Mesenchymal stem cell (in vitro differentiated cells and primary cell): ENCODE measurements around the gene SLC25A13.

ENCODE experiments used
- DNase-seq: peaks from one replicate; pipeline ENCODE4 v3.0.0-alpha.2; 2013
- H2AFZ ChIP-seq: one replicate; pipeline ENCODE4 v1.6.1; 2013; ENCODE audit warnings: low read depth, mild to moderate bottlenecking, control low read depth, inconsistent platforms, low read length, moderate library complexity
- H2AK5ac ChIP-seq: 2 replicates; pipeline ENCODE4 v1.6.1; 2013; ENCODE audit warnings: low read length, moderate library complexity, mild to moderate bottlenecking, inconsistent platforms; ENCODE audit not compliant: severe bottlenecking
- H2BK120ac ChIP-seq: one replicate; pipeline ENCODE4 v1.6.1; 2013; ENCODE audit warnings: low read depth, mild to moderate bottlenecking, inconsistent platforms, low read length, moderate library complexity
- H2BK12ac ChIP-seq, 2 experiments: one replicate each; pipeline ENCODE4 v1.6.1; 2013; ENCODE audit warnings: inconsistent platforms in 2 of 2, low read length in 2 of 2, mild to moderate bottlenecking in 2 of 2, moderate library complexity in 2 of 2, control low read depth in 1 of 2
- H2BK15ac ChIP-seq: one replicate; pipeline ENCODE4 v1.6.1; 2013; ENCODE audit warnings: mild to moderate bottlenecking, low read depth, inconsistent platforms; ENCODE audit not compliant: poor library complexity, severe bottlenecking
- H2BK5ac ChIP-seq: 2 replicates; pipeline ENCODE4 v1.6.1; 2013; ENCODE audit warnings: low read depth, mild to moderate bottlenecking, low read length, control low read depth, inconsistent platforms; ENCODE audit not compliant: poor library complexity, severe bottlenecking
- H3K14ac ChIP-seq, 2 experiments: one replicate each; pipeline ENCODE4 v1.6.1; 2013; ENCODE audit warnings: inconsistent platforms in 2 of 2, low read length in 2 of 2, control low read depth in 1 of 2, mild to moderate bottlenecking in 1 of 2, moderate library complexity in 1 of 2
- H3K18ac ChIP-seq, 2 experiments: one replicate each; pipeline ENCODE4 v1.6.1; 2013; ENCODE audit warnings: inconsistent platforms in 2 of 2, low read length in 2 of 2, control low read depth in 1 of 2, low read depth in 1 of 2, mild to moderate bottlenecking in 1 of 2
- H3K23ac ChIP-seq, 2 experiments: one replicate each; pipeline ENCODE4 v1.6.1; 2013; ENCODE audit warnings: inconsistent platforms in 2 of 2, low read length in 2 of 2, mild to moderate bottlenecking in 2 of 2, moderate library complexity in 2 of 2, control low read depth in 1 of 2
- H3K27ac ChIP-seq: 2 replicates; pipeline ENCODE4 v1.5.1; 2013; ENCODE audit warnings: mild to moderate bottlenecking, moderate library complexity, low read length, control low read depth, inconsistent platforms; ENCODE audit not compliant: poor library complexity, severe bottlenecking
- H3K27me3 ChIP-seq, 2 experiments: 2 replicates each; pipeline versions ENCODE4 v1.6.1 to v1.7.0; 2013; ENCODE audit warnings: low read length in 2 of 2, mild to moderate bottlenecking in 2 of 2, moderate library complexity in 2 of 2, control low read depth in 1 of 2, inconsistent platforms in 1 of 2; ENCODE audit not compliant: control insufficient read depth in 1 of 2, insufficient read depth in 1 of 2
- H3K36me3 ChIP-seq, 2 experiments: 2 replicates each; pipeline versions ENCODE4 v1.6.1 to v1.7.0; 2013; ENCODE audit warnings: low read length in 2 of 2, control low read depth in 1 of 2, inconsistent platforms in 1 of 2, low read depth in 1 of 2, mild to moderate bottlenecking in 1 of 2; ENCODE audit not compliant: insufficient read depth in 2 of 2, control insufficient read depth in 1 of 2
- H3K4ac ChIP-seq, 2 experiments: one replicate each; pipeline ENCODE4 v1.6.1; 2013; ENCODE audit warnings: inconsistent platforms in 2 of 2, low read length in 2 of 2, mild to moderate bottlenecking in 2 of 2, moderate library complexity in 2 of 2, control low read depth in 1 of 2, low read depth in 1 of 2
- H3K4me1 ChIP-seq: 2 replicates; pipeline ENCODE4 v1.6.1; 2013; ENCODE audit warnings: low read depth, low read length, control low read depth; ENCODE audit not compliant: control insufficient read depth, insufficient read depth
- H3K4me2 ChIP-seq: 2 replicates; pipeline ENCODE4 v1.6.1; 2013; ENCODE audit warnings: low read length, mild to moderate bottlenecking, inconsistent platforms; ENCODE audit not compliant: poor library complexity, severe bottlenecking
- H3K4me3 ChIP-seq, 2 experiments: 2 replicates each; pipeline versions ENCODE4 v1.5.1 to v1.7.0; 2013; ENCODE audit warnings: low read length in 2 of 2, mild to moderate bottlenecking in 2 of 2, control low read depth in 1 of 2, low read depth in 1 of 2; ENCODE audit not compliant: insufficient read depth in 1 of 2
- H3K79me1 ChIP-seq: replicated peaks from 2 replicates; pipeline ENCODE4 v1.6.1; 2013; ENCODE audit warnings: mild to moderate bottlenecking, control low read depth, low read length, inconsistent platforms; ENCODE audit not compliant: poor library complexity, severe bottlenecking
- H3K9ac ChIP-seq: 2 replicates; pipeline ENCODE4 v1.7.0; 2013; ENCODE audit warnings: mild to moderate bottlenecking, low read length, moderate library complexity
- H3K9me3 ChIP-seq: 2 replicates; pipeline ENCODE4 v1.7.0; 2013; ENCODE audit warnings: mild to moderate bottlenecking, low read length; ENCODE audit not compliant: control insufficient read depth
- H4K8ac ChIP-seq: one replicate; pipeline ENCODE4 v1.6.1; 2013; ENCODE audit warnings: inconsistent platforms, mild to moderate bottlenecking, low read length, moderate library complexity
- H4K91ac ChIP-seq: one replicate; pipeline ENCODE4 v1.6.1; 2013; ENCODE audit warnings: mild to moderate bottlenecking, low read length, inconsistent platforms
- WGBS: methylation state at CpG from one replicate; pipeline ENCODE4 v1.1.7; 2013; ENCODE audit warnings: mixed read lengths; 5-methylcytosine and 5-hydroxymethylcytosine counted together

Gene SLC25A13

GRCh38 chr7:96202102-96202501, 119.8 kb downstream of the SLC25A13 start:
- H3K4me1 ChIP-seq, result no peaks in the 10 kb centered on the region
- 98% methylated on average over 2 of the region's 2 CpGs for WGBS
- no peak overlapping the region for H2BK12ac ChIP-seq
- no peak overlapping the region for H2AFZ ChIP-seq
- H2AK5ac ChIP-seq, result no peak overlapping the region
- H3K14ac ChIP-seq, result no peak overlapping the region
- H3K79me1 ChIP-seq, result peaks cover 11% of the 10 kb centered on the region
- H3K4me3 ChIP-seq, result no peak overlapping the region
- no peak overlapping the region for H3K4ac ChIP-seq
- H3K27me3 ChIP-seq, result no peaks in the 10 kb centered on the region
- H3K4me2 ChIP-seq, result no peak overlapping the region
- no peak for DNase-seq
- H3K18ac ChIP-seq, result no peak overlapping the region
- peaks cover 0 to 25% of the 10 kb centered on the region in 2 experiments for H3K36me3 ChIP-seq
- no peaks in the 10 kb centered on the region for H3K9me3 ChIP-seq
- H3K27ac ChIP-seq, result no peak overlapping the region
- H2BK15ac ChIP-seq, result no peak overlapping the region
- no peak overlapping the region for H4K8ac ChIP-seq
- H3K23ac ChIP-seq, result no peak overlapping the region
- H2BK5ac ChIP-seq, result no peak overlapping the region
- no peak overlapping the region for H3K9ac ChIP-seq
- H4K91ac ChIP-seq, result no peak overlapping the region
- H2BK120ac ChIP-seq, result no peak overlapping the region

GRCh38 chr7:96200740-96201139, 121.2 kb downstream of the SLC25A13 start:
- H3K27me3 ChIP-seq, result no peaks in the 10 kb centered on the region
- peaks cover 13% of the 10 kb centered on the region for H3K79me1 ChIP-seq
- no peak overlapping the region for H2BK12ac ChIP-seq
- H3K9ac ChIP-seq, result peak overlapping the region; percentile 13
- H2BK120ac ChIP-seq, result no peak overlapping the region
- H3K9me3 ChIP-seq, result no peaks in the 10 kb centered on the region
- H3K4ac ChIP-seq, result no peak overlapping the region
- WGBS, result 100% methylated on average over 1 of the region's 1 CpG
- H3K4me3 ChIP-seq, result no peak overlapping the region
- no peak overlapping the region for H3K14ac ChIP-seq
- no peak for DNase-seq
- H2AK5ac ChIP-seq, result no peak overlapping the region
- no peak overlapping the region for H3K4me2 ChIP-seq
- H2AFZ ChIP-seq, result no peak overlapping the region
- no peak overlapping the region for H4K91ac ChIP-seq
- H3K23ac ChIP-seq, result no peak overlapping the region
- H3K36me3 ChIP-seq, result peaks cover 2 to 21% of the 10 kb centered on the region in 2 experiments
- H3K27ac ChIP-seq, result no peak overlapping the region
- H3K4me1 ChIP-seq, result no peaks in the 10 kb centered on the region
- H2BK15ac ChIP-seq, result no peak overlapping the region
- no peak overlapping the region for H4K8ac ChIP-seq
- no peak overlapping the region for H3K18ac ChIP-seq
- no peak overlapping the region for H2BK5ac ChIP-seq

GRCh38 chr7:96199421-96199820, 122.5 kb downstream of the SLC25A13 start:
- Histone ChIP-seq H3K79me1 (peaks cover 13% of the 10 kb centered on the region), H2AFZ (no peak overlapping the region), H2BK15ac (no peak overlapping the region), H2BK5ac (no peak overlapping the region), H3K23ac (no peak overlapping the region), H4K8ac (no peak overlapping the region), H3K4me2 (no peak overlapping the region), H3K4ac (no peak overlapping the region), H4K91ac (no peak overlapping the region), H3K14ac (no peak overlapping the region), H3K4me1 (no peaks in the 10 kb centered on the region), H2BK12ac (no peak overlapping the region), H3K9me3 (no peaks in the 10 kb centered on the region), H3K27me3 (no peaks in the 10 kb centered on the region), H2BK120ac (no peak overlapping the region), H3K27ac (no peak overlapping the region), H3K36me3 (peaks cover 2 to 16% of the 10 kb centered on the region in 2 experiments), H3K9ac (peak overlapping the region; percentile 39), H2AK5ac (no peak overlapping the region), H3K4me3 (no peak overlapping the region), H3K18ac (no peak overlapping the region)
- DNase-seq, result no peak
- 100% methylated on average over 1 of the region's 1 CpG for WGBS

- Histone ChIP-seq H3K4ac (no peak overlapping the region), H3K79me1 (peaks cover 13% of the 10 kb centered on the region), H2BK5ac (no peak overlapping the region), H4K91ac (no peak overlapping the region), H4K8ac (no peak overlapping the region), H3K4me1 (no peaks in the 10 kb centered on the region), H3K14ac (no peak overlapping the region), H3K4me2 (no peak overlapping the region), H3K27ac (no peak overlapping the region), H2AFZ (no peak overlapping the region), H3K4me3 (no peak overlapping the region), H3K36me3 (peaks cover 2 to 21% of the 10 kb centered on the region in 2 experiments), H3K18ac (no peak overlapping the region), H3K27me3 (no peaks in the 10 kb centered on the region), H3K9ac (no peak overlapping the region), H2BK15ac (no peak overlapping the region), H2AK5ac (no peak overlapping the region), H2BK12ac (no peak overlapping the region), H2BK120ac (no peak overlapping the region), H3K9me3 (no peaks in the 10 kb centered on the region), H3K23ac (no peak overlapping the region)
- 91% methylated on average over 3 of the region's 3 CpGs for WGBS
- no peak for DNase-seq
Measured at GRCh38 chr7:96198047-96198636, 123.8 kb downstream of the SLC25A13 start.
